Right forelimb (tissue), 1 donor: Measurements from ENCODE around the gene ADAMTS12.

Source experiments
- DNase-seq: peaks from one replicate; pipeline ENCODE4 v3.0.0-alpha.2; 2018

ADAMTS12 gene

GRCh38 chr5:33800241-33800950, 91.4 kb downstream of the ADAMTS12 start:
- no peak for DNase-seq

- DNase-seq: no peak
Measured at GRCh38 chr5:33795496-33795895, 96.3 kb downstream of the ADAMTS12 start.

GRCh38 chr5:33794550-33795181, 97.1 kb downstream of the ADAMTS12 start:
- DNase-seq: no peak

- DNase-seq: no peak
Measured at GRCh38 chr5:33793836-33794549, 97.8 kb downstream of the ADAMTS12 start.

GRCh38 chr5:33793276-33793675, 98.5 kb downstream of the ADAMTS12 start:
- no peak for DNase-seq

- DNase-seq: no peak
Measured at GRCh38 chr5:33792559-33792958, 99.2 kb downstream of the ADAMTS12 start.

GRCh38 chr5:33789567-33789957, 102.2 kb downstream of the ADAMTS12 start:
- DNase-seq: no peak

GRCh38 chr5:33788922-33789566, 102.7 kb downstream of the ADAMTS12 start:
- no peak for DNase-seq

- no peak for DNase-seq
Measured at GRCh38 chr5:33785571-33785970, 106.2 kb downstream of the ADAMTS12 start.

GRCh38 chr5:33781286-33781685, 110.5 kb downstream of the ADAMTS12 start:
- DNase-seq: no peak

- no peak for DNase-seq
Measured at GRCh38 chr5:33776151-33776660, 115.6 kb downstream of the ADAMTS12 start.

GRCh38 chr5:33774341-33774740, 117.4 kb downstream of the ADAMTS12 start:
- DNase-seq: no peak

- DNase-seq: no peak
Measured at GRCh38 chr5:33772380-33772897, 119.4 kb downstream of the ADAMTS12 start.

- DNase-seq: no peak
Measured at GRCh38 chr5:33769968-33770367, 121.8 kb downstream of the ADAMTS12 start.

- no peak for DNase-seq
Measured at GRCh38 chr5:33769196-33769595, 122.6 kb downstream of the ADAMTS12 start.

- DNase-seq: no peak
Measured at GRCh38 chr5:33766023-33766422, 125.8 kb downstream of the ADAMTS12 start.

GRCh38 chr5:33764786-33765185, 127.0 kb downstream of the ADAMTS12 start:
- no peak for DNase-seq

- DNase-seq: no peak
Measured at GRCh38 chr5:33763435-33763834, 128.4 kb downstream of the ADAMTS12 start.

GRCh38 chr5:33762859-33763258, 128.9 kb downstream of the ADAMTS12 start:
- no peak for DNase-seq

GRCh38 chr5:33761139-33761538, 130.7 kb downstream of the ADAMTS12 start:
- DNase-seq: no peak

GRCh38 chr5:33758737-33759136, 133.1 kb downstream of the ADAMTS12 start:
- DNase-seq: no peak

- DNase-seq: no peak
Measured at GRCh38 chr5:33756491-33756890, 135.3 kb downstream of the ADAMTS12 start.

GRCh38 chr5:33755231-33755630, 136.6 kb downstream of the ADAMTS12 start:
- no peak for DNase-seq
